ENCODE measurements around the gene PLEKHA7.

Gene PLEKHA7

DNA sequence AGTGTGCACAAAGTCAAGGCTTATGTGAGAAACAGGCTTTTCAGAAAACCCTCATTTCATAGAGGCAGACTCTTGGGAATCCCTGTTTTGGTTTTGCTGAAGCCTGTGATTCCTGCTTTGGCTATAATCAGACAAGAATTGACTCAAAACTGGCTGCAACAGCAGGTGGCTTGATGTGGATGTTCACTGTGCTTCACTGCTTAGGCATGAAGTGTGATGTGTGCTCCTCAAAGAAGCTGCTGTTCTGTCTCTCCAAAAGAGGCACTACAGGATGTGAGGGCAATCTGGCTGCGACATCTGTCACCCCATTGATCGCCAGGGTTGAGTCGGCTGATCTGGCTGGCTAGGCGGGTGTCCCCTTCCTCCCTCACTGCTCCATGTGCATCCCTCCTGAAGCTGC is 172.2 kb downstream of the PLEKHA7 start:
- DNase-seq (ENCODE audit: low read depth), result no peak

DNA sequence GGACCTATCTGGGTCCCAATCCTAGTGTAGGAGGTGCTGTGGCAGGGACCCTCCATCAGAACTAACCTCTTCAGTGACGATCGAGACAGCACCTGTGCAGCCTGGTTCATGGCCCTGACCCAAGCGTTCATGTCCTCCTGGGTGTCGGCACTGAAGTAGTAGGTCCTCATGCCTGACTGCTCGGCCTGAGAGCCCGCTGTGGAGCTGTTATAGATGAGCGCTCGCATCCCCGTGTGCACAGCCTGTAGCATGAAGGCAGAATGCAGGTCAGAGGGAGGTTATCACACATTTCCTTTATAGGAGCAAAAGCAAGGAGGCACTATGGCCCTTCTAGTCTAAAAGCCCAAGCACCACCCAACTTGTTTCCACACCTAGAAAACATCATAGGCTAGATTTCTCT is 172.7 kb downstream of the PLEKHA7 start:
- DNase-seq (ENCODE audit: low read depth), result no peak

DNA sequence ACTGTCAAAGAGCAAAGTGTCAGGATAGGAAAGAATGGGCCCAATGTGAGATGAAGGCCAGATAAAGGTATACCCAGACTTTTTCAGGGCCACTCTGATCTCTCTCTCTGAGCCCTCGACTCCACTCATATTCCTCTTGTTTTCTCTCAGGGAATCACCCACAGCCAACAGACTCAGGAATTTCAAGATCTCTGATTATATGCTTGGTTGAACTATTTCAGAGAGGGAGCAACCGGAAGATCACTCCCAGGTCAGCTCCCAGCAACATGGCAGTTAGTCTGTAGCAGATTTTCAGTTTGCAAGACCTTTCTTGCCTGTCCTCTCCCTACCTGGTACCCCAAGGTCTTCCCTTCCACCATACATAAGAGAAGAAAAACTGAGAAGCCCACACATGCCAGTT is 173.3 kb downstream of the PLEKHA7 start:
- DNase-seq (ENCODE audit: low read depth), result no peak

DNA sequence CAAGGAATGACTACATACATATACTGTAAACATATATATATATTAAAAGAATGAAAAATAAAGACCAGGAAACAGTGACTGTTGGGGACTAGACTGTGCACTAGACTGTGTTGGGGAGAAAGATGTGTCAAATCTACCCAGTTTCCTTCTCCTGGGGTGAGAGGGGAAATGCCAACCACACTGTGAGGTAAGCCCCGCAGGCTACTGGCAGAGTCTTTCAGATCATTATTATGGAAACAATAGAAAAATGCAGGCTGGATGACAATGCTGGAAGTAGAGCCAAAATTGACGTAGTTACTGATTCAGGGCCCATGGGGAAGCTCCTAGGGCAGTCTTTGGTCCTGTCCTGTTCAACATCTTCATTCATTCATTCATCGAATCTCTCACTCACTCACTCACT is 174.4 kb downstream of the PLEKHA7 start:
- DNase-seq (ENCODE audit: low read depth), result no peak

DNA sequence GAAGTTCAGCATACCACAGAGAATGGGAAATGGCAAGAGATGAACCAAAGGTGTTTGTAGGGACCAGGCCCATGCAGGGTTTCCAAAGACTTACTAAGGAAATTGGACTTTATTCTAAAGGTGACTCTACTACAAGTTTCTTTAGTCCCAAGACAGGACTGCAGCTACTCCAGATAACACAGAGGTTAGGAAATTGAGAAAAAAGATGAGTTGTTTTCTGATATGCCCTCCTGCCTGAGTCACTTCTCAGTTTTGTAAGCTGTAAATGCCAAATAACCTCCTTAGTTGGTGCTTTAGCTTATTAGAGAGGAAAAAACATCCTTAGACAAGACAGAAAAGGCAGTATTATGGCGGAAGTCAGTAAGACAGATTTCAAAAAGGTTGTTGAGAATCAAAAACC is 179.8 kb downstream of the PLEKHA7 start:
- no peak for DNase-seq (ENCODE audit: low read depth)

DNA sequence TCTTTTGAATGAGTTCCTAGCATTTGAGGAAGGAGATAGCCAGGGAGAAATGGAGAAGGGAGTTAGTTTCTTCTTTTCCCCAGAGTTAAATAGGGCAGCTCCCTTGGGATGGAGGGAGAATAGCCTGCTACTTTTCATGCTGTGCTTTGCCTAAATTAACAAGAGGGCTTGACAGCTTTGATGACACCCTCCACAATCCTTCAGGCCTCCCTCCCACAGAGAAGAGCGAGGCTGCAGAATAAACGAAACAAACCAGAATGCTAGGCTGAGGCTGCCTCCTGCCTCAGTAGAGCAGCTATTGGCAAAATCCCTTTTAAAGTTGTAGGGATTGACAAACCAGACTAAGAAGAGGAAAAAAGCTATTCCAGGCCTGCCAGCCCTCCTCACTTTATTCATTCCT is 181.2 kb downstream of the PLEKHA7 start:
- no peak for DNase-seq (ENCODE audit: low read depth)

DNA sequence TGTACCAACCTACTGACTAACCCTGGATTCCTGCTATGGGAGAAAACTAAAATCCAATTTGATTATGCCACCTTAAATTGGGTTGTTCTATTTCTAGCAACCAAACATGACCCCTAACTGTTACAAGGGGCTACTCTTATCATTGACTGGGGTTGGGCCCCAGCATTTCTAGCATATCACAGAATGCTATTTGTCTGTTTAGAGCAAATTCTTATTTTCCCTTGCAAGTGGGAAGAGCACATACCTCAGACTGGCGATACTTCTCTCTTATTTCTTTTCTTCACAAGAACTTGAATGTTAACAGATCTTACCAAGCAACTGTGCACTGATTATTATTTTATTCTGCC is 182.0 kb downstream of the PLEKHA7 start:
- DNase-seq (ENCODE audit: low read depth), result no peak

DNA sequence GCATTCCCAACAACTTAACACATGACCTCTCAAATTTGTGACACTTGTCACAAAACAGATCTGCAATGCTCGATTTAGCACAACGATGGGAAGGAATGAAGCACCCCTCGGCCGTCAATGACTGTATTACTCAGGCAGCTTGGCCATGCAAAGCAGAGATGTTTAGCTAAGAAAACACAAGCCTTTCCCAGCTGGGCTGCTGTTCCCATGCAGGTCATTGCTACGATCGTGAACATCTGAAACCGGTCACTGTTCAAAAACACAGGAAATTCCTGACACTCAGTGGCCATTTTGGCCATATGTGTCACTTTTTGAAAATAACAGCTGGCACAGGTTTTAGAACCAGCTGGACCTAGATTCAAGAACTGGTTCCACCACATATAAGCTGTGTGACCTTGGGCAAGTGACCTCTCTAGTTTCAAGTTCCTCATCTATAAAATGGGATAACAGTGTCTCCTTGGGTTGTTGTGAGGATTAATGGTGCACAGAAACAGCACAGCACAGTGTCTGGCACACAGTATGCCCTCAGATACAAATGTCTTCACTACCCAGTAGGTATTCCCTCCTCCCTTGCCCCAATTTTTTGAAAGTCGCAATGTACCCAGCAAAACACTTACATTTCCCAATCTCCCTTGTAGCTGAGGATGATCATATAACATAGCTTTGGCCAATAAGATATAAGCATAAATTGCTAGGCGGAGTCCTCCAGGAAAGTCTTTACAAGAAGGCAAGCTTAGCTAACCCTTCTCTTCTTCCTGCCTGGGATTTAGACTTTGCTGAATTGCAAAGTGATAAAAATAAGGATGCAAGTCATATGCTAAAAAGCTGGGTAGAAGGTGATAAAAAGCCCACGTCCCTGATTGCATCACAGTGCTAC is 182.7 kb downstream of the PLEKHA7 start:
- DNase-seq (ENCODE audit: low read depth), result no peak

DNA sequence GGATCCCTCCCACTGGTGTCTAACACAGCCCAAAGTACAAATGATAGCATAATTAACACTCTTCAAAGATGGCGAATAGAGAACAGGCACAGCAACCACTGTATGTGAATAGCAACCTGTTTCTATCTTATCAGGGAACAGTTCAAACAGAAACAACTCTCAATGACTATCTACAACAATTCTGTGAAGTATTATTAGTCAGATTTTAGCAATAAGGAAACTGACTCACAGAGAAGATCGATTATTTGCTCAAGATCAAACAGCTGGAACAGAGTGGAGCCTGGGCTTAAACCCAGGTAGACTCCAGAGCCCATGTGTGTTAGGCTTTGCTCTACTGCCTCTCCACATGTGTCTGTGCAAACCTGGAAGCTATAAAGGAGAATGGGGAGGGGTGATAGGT is 187.1 kb downstream of the PLEKHA7 start:
- DNase-seq (ENCODE audit: low read depth), result no peak

DNA sequence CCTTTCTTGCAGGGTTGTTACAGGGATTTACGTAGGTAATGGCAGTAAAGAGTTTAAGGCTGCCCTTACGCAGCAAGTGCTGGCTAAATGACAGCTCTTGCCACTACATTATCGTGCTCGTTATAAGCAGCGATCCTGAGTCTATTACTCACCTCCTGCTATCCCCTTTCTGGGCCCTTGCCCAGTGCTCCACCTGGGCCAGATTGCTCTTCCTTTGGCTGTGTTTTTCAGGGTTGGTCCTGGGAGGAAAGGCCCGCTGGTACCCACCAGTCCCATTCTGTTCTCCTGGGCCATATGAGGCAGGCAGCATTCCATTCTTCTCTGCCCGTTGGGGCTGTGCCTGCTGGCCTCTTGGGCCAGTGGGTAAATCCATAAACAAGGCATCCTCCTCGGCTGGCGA is 188.2 kb downstream of the PLEKHA7 start:
- DNase-seq (ENCODE audit: low read depth), result no peak

DNA sequence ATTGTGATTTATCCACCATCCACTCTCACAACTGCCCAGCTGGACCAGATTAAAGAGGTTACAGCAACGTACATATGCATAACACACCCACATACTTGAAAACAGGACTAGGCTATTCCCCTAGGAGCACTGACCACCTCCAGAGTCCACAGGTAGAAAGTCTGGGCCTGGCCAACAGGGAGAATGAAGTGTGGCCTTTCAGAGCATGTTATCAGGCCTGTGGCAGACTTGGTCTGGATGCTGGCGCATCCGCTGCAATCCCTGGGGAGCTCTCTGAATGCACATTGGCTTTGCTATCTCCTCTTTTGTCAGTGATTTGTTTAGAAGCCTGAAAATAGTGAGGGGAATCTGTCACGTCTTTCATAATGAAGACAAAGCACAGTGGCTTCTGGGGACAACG is 189.1 kb downstream of the PLEKHA7 start:
- DNase-seq (ENCODE audit: low read depth), result no peak

DNA sequence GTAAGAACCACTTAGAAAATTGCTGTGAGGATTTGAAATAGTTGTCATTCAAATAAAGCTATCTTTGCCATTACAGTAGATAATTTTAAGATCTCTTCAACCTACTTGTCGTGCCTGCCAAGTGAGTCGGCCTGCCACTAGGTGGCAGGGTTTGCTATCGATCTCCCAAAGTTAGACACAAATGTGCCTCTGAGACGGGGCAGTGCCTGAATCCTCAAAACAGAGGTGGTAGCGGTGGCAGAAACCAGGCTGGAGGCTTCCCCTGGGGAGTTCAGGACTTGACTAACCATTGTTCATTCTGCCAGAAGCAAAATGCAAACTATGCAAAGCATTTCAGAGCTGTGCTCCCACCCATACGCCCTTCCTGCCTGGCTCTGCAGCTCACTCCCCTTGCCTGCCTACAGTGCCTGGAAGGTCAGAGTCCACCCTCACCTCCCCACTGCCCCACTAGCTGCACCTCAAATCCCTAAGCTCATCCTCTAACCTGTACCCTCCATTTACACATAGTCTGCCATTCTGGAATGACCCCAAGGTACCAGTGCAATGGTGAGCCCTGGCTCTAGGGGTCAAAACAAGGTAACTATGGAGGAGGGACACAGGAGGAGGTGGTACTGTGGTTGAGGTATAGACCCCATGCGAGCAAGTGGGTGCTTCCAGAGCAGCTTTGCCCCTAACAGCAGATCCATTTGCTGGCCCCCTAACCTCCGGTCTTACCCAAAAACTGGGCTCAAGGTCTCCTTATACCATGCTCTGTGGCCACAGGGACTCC is 193.7 kb downstream of the PLEKHA7 start:
- DNase-seq (ENCODE audit: low read depth), result peak; percentile 21

DNA sequence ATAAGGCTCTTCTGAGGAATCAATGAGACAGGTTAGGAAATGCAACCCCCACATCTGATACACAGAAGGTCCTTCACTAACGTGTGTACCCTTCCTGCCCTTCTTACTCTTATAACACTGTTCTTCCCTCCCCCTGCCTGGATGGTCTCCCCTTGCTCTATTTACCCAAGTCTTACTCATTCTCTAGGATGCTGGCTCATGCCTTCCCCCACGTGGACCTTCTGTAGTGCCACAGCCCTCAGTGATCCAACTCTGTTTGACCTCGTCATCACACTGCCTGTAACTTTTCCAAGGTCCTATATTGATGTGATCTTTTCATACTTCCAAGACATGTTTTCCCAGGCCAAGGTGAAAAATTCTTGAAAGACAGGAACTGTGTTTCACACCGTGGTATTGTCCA is 195.9 kb downstream of the PLEKHA7 start:
- DNase-seq (ENCODE audit: low read depth), result no peak

DNA sequence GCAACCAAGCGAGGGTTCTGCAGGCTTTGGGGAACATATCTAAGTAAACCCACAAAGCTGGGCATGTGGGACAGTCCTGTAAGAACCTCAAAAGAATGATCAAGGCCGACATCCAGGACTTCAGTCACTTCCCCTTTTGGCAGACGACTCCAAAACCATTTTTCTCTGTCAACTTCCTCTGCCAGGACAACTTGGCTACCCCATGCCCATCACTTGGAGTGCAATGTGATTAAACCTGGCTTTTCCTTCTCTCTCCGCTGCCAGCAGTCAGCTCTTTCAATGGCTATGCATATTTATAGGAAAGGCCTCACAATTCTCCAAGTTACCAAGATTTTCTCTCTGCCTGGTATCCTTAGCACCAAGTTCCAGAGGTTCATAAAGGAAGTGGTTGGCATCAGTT is 196.9 kb downstream of the PLEKHA7 start:
- no peak for DNase-seq (ENCODE audit: low read depth)

DNA sequence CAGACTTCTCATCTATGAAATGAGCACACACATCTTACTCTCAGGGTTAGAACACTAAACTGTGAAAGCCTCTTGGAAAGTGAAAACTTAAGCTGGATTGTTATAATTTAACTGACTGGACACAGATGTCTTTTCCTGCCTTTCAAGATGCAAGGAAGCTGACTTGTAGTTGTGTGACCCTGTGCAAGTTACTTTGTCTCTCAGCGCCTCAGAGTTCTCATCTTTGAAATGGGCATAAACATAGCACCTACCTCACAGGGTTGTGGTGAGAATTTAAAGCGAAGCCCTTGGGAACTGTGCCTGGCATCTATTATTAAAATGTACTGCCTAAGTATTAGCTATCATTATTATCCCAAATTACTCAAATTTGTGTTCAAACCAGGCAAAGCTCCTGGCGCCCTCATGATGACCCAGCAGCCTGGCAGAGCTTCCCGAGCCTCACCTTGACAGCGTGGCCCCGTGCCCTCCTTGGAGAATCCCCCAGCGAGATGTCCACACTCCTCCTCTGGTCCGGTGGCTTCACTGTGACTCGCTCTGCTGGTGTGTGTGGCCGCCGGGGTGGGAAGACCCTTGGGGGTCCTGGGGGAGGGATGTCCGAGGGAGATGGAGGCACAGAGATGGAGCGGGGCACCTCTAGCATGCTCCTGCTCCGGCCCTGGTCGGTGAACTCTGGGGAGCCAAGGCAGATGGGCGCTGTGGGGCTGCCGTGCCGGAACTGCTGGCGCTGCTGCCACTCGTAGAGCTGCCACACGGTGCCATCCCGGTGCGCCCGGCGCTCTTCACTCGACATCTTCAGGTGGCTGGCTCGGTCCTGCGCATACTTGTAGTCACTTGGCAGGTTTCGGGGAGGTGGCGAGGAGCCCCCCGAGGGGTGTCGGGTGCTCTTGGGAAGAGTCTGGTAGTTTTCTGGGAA is 197.6 kb downstream of the PLEKHA7 start:
- no peak for DNase-seq (ENCODE audit: low read depth)

DNA sequence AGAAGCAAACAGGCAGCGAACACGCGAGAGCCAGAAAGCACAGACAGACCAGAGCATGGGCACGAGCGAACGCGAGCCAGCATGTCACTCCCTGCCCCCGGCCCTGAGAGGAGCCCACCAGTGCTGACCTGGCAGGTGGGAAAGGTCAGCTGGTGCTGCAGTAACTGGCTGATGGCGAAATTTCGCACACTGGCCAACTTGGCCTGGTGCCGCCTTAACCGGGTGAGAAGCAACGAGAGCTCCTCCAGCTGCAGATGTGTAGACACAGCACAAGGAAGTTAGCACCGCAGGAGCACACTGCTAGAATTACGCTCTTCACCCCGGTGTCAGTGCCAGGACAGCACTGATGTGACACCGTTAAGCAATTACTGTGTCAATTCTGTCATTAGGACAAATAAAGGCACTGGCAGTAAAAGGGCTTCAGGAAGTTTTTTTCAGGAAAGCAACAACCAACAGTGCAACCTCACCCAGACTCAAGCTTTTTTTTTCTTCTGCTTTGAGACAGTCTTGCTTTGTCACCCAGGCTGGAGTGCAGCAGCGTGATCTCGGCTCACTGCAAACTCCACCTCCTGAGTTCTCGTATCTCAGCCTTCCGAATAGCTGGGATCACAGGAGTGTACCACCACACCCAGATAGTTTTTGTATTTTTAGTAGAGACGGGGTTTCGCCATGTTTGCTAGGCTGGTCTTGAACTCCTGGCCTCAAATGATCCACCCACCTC is 199.0 kb downstream of the PLEKHA7 start:
- no peak for DNase-seq (ENCODE audit: low read depth)

DNA sequence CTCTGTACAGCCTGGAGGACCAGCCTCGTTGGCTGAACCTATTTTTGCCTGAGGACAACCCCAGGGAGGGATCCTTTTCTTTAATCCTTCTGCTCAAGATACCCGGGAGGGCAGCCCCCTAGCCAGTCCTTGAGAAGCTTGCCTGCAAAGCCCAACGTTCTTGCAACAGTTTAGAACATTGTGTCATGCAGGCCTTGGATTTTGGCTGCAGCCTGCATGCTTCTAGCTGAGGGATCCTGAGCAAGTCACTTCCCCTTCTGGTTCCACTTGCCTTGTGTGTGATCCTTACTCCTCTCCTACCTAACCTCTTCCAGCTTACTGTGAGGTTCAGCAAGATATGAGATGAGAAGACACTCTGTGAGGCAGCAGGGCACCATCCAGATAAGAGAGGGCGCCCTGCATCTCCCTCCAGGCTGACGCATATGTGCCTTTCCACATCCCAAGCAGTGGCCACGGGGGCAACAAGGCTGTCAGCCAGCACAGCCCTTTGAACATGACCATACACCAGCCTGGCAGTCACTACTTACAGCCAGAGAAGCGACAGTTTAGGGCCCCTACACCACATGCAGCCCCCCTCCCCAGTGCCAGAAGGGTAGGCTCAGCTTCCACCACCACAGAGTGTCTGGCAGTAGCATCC is 199.7 kb downstream of the PLEKHA7 start:
- DNase-seq (ENCODE audit: low read depth), result no peak

DNA sequence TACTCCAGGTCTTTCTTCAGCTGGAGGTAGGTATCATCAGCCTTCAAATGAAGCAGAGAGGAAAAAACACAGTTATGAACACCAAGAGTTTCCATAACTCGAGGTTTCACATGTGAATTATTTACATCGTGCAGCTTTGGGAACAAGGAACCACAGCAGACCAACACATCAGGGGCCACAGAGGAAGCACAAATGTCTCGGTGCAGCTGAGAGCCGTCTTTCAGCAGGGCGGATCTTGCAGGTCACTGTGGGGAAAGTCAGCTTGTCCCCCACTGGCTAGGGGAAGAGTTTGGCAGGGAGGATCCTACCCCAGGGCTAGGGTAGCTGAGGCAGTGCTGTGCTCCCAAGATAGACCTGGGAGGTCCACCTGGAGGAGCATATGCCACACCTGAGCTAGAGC is 201.1 kb downstream of the PLEKHA7 start:
- no peak for DNase-seq (ENCODE audit: low read depth)

DNA sequence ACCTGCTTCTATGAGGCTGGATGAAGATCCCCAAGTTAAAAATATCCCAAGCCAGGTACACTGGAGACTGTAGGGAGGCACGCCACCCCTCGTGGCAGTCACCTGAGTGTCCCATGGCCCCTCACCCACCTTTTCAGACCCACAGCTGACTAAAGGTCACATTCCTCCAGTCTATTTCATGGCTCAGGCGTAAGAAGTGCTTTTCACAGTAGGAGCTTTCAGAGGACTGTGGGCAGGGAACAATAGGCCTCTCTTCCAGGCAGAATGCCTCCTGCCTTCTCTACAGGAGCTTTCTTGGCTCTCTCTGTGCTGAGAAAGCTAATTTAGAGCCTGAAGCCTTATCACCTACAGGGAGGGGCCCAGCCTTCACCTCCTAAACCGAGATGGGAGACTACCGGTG is 201.9 kb downstream of the PLEKHA7 start:
- DNase-seq (ENCODE audit: low read depth), result no peak

DNA sequence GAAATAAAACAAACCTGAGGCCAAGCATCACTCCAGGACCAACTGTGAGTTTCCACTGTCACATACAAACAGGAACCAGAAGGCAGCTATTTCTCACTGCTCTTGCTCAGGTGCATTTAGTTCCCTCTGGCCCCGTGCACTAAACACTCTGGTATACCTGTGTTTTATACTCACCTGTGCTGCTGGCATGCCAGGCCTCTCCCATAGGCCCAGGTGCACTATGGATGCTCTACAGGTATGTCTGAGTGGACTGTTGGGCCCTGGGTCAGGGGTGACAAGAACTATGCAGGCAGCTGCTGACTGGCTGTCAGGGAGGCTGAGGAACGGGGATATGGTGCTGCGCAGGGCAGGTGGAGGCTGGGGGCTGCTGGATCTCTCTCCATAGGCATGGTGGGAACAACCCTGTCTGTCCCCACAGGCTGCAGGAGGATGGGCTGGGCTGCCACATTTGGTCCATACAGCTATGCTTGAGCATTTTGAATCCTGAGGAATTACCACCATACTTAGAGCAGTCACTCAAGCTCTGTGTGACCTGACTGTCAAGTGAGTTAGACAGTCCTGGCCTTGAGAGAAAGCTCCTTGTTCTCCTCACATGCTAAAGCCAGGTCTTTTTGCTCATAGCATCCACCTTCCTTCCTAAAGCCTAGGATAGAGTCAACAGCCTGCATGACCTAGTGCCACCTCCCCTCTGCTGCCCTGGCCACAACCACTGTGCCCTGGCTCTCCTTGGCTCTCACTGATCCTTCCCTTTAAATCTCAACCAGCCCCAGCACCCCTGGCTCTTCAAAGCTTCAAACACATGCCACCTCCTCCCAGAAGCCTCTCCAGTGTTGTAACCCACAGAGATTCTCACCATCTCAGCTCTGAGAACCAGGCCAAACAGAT is 202.8 kb downstream of the PLEKHA7 start:
- no peak for DNase-seq (ENCODE audit: low read depth)
